ENCODE measurements around the gene LPCAT1.

LPCAT1 gene

GRCh38 chr5:1464511-1464910, 59.2 kb downstream of the LPCAT1 start:
- TF ChIP-seq SNAI2 (CRISPR knock-in tag; IDR thresholded peaks at IDR 0.05) (no peak), BACH2 (CRISPR knock-in tag; IDR thresholded peaks at IDR 0.05; ENCODE audit: borderline replicate concordance) (no peak), POU6F1 (CRISPR knock-in tag; IDR thresholded peaks at IDR 0.05; ENCODE audit: borderline replicate concordance, low read depth) (no peak), CREB5 (CRISPR knock-in tag; IDR thresholded peaks at IDR 0.05; ENCODE audit: low read depth) (no peak), ZFP3 (CRISPR knock-in tag; IDR thresholded peaks at IDR 0.05) (no peak), ZNF70 (CRISPR knock-in tag; IDR thresholded peaks at IDR 0.05) (no peak), CSDC2 (CRISPR knock-in tag; IDR thresholded peaks at IDR 0.05) (no peak), RARB (CRISPR knock-in tag; IDR thresholded peaks at IDR 0.05) (no peak), PATZ1 (CRISPR knock-in tag; IDR thresholded peaks at IDR 0.05; ENCODE audit: borderline replicate concordance) (no peak), CSRNP3 (CRISPR knock-in tag; IDR thresholded peaks at IDR 0.05) (no peak), ZC3H10 (CRISPR knock-in tag; IDR thresholded peaks at IDR 0.05) (no peak), TOX (CRISPR knock-in tag; IDR thresholded peaks at IDR 0.05; ENCODE audit: borderline replicate concordance) (no peak), GLIS3 (CRISPR knock-in tag; IDR thresholded peaks at IDR 0.05) (no peak), ARNTL (CRISPR knock-in tag; IDR thresholded peaks at IDR 0.05; ENCODE audit: borderline replicate concordance, low read depth) (no peak), OSR1 (CRISPR knock-in tag; IDR thresholded peaks at IDR 0.05) (no peak), ZFP30 (CRISPR knock-in tag; IDR thresholded peaks at IDR 0.05) (no peak), PPARA (CRISPR knock-in tag; IDR thresholded peaks at IDR 0.05; ENCODE audit: borderline replicate concordance) (no peak)
- ATAC-seq: no peak

- no peak for TF ChIP-seq CSRNP3 (CRISPR knock-in tag; IDR thresholded peaks at IDR 0.05)
- no peak for TF ChIP-seq SNAI2 (CRISPR knock-in tag; IDR thresholded peaks at IDR 0.05)
- no peak for TF ChIP-seq PPARA (CRISPR knock-in tag; IDR thresholded peaks at IDR 0.05; ENCODE audit: borderline replicate concordance)
- TF ChIP-seq ESRRG (CRISPR knock-in tag; IDR thresholded peaks at IDR 0.05): no peak
- no peak for ATAC-seq
Measured at GRCh38 chr5:1464096-1464446, 59.7 kb downstream of the LPCAT1 start.

GRCh38 chr5:1463326-1464095, 60.2 kb downstream of the LPCAT1 start:
- TF ChIP-seq GLIS3 (CRISPR knock-in tag; IDR thresholded peaks at IDR 0.05): no peak
- TF ChIP-seq ZNF8 (CRISPR knock-in tag; IDR thresholded peaks at IDR 0.05): no peak
- no peak for TF ChIP-seq PPARA (CRISPR knock-in tag; IDR thresholded peaks at IDR 0.05; ENCODE audit: borderline replicate concordance)
- no peak for TF ChIP-seq ZNF70 (CRISPR knock-in tag; IDR thresholded peaks at IDR 0.05)
- no peak for TF ChIP-seq TCF4 (CRISPR knock-in tag; IDR thresholded peaks at IDR 0.05; ENCODE audit: borderline replicate concordance)
- no peak for ATAC-seq

- ATAC-seq: no peak; the same call in 2 of the 3 replicates
- TF ChIP-seq TCF4 (CRISPR knock-in tag; IDR thresholded peaks at IDR 0.05; ENCODE audit: borderline replicate concordance) (no peak), CSRNP3 (CRISPR knock-in tag; IDR thresholded peaks at IDR 0.05) (no peak), ISL1 (CRISPR knock-in tag; IDR thresholded peaks at IDR 0.05) (no peak), PATZ1 (CRISPR knock-in tag; IDR thresholded peaks at IDR 0.05; ENCODE audit: borderline replicate concordance) (no peak), OSR1 (CRISPR knock-in tag; IDR thresholded peaks at IDR 0.05) (no peak), BACH2 (CRISPR knock-in tag; IDR thresholded peaks at IDR 0.05; ENCODE audit: borderline replicate concordance) (no peak), ZFP30 (CRISPR knock-in tag; IDR thresholded peaks at IDR 0.05) (no peak), ZNF565 (CRISPR knock-in tag; conservative IDR thresholded peaks at IDR 0.05; ENCODE audit: low read depth) (no peak), ZC3H10 (CRISPR knock-in tag; IDR thresholded peaks at IDR 0.05) (no peak), CREB5 (CRISPR knock-in tag; IDR thresholded peaks at IDR 0.05; ENCODE audit: low read depth) (no peak), ARNTL (CRISPR knock-in tag; IDR thresholded peaks at IDR 0.05; ENCODE audit: borderline replicate concordance, low read depth) (no peak), GLIS3 (CRISPR knock-in tag; IDR thresholded peaks at IDR 0.05) (no peak)
Measured at GRCh38 chr5:1462358-1462757, 61.4 kb downstream of the LPCAT1 start.
